ENCODE results near the gene RPL14.

RPL14 gene

DNA sequence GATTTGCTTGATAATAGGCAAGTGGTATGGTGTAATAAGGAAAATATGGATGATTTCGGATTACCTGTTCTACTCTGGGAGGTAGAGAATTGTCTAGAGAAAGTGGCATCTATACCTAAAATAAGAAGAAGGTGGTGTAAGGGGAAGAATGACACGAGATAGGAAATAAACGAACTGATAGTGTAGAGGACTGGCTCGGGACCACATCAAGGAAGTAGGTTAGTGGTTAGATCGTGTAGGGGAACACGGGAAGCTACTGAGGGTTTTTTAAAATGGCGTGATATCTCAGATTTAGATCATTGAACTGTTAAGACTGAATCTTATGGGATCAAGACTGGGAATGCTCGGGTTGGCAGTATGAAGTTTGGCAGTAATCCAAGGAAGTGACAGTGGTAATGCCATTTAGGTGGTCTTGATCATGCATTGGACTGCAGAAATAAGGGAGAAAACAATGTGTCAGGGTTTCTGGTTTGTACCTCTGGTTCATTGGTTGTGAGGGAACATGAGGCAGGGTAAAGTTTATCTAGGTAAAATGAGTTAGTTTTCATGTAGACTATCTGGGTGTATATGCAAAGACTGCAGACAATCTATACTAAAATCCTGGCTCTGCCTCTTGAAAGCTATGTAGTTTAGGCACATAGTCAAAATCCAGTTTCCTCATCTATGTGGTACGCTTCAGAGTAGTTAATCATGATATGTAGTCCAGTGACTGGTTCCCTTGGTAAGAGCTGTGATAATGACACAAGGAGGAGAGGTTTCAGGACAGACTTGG is 7.4 kb downstream of the RPL14 start:
- DNase-seq = no peak

DNA sequence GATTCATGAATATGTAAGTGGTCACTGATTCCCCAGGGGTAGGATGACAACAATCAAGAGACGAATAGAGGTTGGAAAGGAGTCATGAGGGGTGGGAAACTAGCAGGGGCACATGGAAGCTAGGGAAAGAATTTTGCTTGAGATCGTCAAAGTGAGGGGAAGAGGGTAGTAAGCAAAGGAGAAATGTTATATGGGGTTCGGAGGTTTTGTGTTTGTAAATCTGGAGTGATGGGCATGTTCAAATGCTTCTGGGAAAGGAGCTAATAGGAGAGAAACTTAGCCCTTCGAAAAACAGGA is 7.9 kb downstream of the RPL14 start:
- DNase-seq = no peak

DNA sequence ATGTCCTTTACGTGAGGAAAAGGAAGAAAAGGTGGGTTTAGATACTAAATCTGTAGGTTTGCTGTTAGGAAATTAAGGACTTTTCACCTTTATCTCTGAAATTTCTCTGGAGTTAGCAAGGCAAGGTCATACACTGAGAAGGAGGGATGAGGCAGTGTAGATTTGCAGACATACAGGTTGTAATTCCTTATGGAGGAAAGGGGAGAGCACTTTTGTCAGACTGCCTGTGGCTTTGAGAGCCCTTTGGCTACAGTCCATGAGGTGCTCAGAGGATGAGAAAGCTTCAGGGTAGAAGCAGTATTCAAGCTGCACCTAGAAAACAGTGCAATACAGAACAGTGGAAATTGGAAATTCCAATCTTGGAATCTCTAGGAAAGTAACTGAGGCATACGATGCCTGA is 8.3 kb downstream of the RPL14 start:
- DNase-seq = no peak

DNA sequence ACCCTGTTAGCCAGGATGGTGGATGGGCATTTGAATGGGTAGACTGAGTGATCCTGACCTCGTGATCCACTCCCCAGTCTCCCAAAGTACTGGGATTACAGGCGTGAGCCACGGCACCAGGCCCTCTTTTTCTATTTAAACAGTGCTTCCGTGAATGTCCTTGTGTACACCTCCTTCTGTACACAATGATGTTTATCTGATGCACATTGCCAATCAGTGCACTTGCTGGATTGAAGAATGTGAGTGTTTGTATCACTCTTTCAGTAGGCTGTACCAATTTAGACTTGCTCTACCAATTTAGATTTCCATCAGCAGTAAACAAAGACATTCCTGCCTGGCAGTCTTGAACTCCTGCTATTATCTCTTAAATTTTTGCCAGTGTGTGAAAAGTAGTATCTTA is 10.9 kb downstream of the RPL14 start:
- DNase-seq = no peak

DNA sequence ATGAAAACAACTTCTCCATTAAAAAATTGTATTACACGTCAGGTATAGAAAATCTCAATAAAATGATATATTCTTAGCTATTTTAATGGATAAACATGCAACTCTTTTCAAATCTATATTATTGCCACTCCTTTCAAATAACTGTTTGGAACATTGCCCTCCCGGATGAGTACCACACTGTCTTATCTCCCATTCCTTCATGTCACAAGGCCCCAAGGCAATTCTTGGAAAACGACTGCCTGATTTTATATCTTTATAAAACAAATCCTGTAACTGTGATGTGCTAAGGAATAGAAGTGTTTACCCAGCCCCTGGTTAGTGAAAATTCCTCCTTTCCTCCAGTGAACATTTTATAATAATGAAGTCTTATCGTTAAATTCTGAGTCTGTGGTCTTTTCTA is 13.6 kb downstream of the RPL14 start:
- DNase-seq = no peak

DNA sequence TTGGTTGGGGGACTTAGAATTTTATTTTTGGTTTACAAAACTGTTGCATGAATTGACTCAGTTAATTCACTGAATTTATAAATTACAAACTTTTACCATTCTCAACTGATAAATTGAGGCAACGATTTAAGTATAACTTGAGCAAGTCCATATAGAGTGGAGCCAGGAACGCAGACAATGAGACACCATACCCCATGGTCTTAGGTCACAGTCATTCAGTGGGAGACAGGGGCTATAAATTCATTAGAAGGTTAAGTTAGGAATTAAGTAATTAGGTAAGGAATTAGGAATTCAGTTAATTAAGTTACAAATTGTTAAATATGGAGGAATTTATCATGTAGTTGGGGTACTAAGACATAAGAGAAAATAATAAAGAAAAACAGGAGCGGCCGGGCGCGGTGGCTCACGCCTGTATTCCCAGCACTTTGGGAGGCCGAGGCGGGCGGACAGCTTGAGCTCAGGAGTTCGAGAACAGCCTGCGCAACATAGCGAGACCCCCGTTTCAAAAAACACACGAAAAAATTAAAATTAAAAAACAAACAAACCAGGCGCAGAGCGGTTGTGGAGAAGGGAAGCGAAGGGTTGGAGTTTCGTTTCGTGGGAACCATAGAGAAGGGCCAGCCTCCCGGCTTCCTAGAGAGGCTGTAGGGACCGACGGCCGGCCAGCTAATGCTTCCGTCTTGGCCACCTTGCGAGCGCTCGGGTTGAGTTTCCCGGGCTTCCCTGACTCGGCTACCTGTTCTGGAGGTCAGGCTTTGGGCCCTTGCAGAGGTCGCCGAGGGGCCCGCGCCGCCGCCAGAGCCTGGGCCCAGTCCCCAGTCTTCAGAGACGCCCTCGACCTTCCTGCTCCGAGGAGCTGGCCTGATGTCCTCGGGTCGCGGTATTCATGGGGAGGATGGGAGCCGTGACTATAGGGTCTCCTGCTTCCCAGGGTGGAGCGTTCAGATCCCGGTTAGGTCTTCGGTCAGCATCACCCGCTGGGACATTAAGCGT is 19.6 kb downstream of the RPL14 start, which contains the start of gene ZNF619:
Gene ZNF619 (plus strand): TSS at position 645 of the 993 bp plus-strand sequence. CDS start 858 bp downstream, outside the sequence.
- DNase-seq = peak; percentile 59

DNA sequence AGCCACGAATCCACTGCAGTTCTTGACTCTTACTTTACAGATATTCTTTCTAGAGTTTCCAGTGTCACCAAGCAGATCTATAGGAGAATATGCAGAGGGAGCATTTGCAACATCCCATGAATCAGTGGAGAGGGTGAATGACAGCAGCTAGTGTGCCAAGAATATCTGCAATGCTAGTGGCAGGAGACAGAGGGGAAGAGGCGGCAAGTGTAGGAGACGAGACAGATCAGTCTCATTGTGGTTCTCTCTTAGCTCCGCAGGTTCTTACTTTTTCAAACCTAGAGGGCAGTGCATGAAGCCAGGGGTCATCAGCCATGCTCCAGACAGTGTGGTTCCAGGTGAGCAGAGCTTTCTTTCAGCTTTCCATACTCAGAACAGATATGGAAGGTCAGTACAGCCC is 20.5 kb downstream of the RPL14 start:
- DNase-seq = no peak

DNA sequence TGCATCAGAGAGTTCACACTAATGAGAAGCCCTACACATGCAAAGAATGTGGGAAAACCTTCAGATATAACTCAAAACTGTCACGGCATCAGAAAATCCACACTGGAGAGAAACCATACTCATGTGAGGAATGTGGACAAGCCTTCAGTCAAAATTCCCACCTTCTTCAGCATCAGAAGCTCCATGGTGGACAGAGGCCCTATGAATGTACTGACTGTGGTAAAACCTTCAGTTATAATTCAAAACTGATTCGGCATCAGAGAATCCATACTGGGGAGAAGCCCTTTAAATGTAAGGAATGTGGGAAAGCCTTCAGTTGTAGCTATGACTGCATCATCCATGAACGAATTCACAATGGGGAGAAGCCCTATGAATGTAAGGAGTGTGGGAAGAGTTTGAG is 30.0 kb downstream of the RPL14 start:
- DNase-seq = no peak

DNA sequence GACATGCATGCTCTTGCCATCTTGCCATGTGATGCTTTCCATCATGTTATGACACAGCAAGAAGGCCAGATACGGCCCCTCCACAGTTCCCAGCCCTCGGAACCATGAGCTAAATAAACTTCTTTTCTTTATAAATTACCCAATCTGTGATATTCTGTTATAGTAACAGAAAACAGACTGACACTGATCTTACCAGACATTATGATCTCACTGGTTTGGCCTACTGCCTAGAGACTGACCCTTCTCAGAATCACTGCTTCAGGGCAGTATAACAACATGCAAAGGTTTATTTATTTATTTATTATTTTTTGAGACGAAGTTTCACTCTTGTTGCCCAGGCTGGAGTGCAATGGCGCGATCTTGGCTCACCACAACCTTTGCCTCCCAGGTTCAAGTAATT is 33.8 kb downstream of the RPL14 start:
- no peak for DNase-seq

DNA sequence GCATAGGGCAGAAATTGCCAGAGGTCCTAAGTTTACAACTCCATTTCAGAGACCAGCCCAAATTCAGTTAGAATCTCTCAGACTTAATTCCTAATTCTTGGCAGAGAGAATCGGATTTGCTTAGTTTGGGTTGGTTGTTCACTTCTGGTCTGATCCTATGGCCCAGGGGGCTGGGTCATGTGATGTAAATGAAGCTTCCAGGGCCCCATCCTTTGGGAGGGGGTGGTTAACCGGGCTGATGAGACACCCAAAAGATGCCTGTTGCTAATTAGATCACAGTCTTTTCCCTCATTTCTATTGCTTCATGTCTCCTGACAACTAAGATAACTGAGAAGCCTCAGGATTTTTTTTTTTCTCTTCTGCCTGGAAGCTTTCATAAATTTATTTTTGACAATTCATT is 37.6 kb downstream of the RPL14 start:
- no peak for DNase-seq

DNA sequence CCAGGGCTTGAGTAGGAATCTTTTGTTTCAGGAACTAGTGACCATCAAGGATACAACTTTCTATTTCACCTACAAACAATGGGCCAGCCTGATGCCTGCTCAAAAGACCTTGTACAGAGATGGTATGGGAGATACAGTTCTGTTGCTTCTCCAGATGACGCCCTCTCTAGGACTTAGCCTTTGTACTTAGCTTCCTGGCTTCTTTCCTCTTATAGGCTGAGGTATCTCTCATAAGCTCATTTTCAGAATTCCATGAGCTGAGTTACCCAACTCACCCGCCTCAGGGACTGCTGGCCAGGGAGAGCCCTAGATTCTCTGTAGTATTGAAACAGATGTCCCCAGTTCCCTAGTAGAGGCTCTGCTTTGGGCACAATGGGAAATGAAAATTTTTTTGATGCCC is 40.1 kb downstream of the RPL14 start:
- DNase-seq = no peak

DNA sequence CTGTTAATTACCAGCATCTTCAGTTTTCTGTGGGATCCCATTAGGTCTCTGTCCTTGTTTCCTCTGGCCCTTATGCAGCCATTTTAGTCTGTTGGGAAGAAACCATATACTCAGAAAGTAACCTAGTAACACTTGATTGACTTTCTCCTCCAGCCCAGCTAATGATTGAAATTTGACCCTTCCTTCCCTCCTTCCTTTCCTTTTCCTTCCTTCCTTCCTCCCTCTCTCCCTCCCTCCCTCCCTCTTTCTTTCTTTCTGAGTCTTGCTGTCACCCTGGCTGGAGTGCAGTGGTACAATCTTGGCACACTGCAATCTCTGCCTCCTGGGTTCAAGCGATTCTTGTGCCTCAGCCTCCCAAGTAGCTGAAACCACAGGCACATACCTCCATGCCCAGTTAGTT is 42.8 kb downstream of the RPL14 start:
- no peak for DNase-seq

DNA sequence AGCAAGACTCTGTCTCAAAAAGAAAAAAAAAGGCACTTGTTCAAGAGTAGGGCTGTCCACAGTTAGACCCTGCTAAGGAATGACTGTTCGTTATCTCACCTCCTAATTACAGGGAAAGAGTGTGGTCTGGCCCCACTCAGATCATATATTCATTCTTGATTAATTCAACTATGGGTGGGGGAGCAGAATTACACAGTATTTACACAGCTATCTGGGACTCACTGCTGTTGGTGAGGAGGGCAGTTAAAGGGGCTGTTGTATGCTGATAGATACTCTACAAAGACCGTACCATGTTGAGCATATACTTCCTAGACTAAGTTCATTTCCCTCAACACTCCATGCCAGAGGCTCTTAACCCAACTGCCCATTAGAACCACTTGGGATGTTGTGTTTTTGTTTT is 44.9 kb downstream of the RPL14 start:
- no peak for DNase-seq

DNA sequence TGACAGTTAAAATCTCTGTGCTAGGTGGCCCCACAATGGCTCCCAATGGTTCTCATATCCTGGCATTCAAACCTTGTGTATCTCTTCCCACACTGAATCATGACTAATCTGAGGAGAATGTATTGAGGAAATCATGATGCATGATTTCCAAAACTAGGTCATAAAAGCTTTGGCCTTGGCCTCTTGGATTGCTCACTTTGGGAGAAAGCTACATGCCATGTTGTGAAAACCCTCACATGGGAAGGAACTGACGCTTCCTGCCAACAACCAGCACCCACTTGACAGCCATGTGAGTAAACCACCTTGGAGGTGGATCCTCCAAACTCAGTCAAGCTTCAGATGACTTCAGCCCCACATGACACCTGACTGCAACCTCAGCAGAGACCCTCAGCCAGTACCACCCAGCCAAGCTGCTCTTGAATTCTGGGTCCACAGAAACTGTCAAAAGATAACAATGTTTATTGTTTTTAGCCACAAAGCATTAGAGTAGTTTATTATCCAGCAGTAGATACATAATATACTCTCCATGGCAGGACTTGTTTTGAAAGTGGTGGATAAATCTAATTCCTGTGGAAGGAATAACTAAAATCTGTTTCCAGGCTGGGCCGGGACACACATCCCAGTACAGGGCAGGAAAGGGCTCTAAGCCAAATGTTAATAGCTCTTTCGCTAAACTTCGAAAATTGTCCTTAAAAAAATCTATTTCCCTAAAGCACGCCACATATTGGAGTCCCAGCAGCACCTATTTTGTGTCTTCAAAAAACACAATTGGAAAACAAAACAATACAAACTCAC is 47.7 kb downstream of the RPL14 start:
- no peak for DNase-seq

DNA sequence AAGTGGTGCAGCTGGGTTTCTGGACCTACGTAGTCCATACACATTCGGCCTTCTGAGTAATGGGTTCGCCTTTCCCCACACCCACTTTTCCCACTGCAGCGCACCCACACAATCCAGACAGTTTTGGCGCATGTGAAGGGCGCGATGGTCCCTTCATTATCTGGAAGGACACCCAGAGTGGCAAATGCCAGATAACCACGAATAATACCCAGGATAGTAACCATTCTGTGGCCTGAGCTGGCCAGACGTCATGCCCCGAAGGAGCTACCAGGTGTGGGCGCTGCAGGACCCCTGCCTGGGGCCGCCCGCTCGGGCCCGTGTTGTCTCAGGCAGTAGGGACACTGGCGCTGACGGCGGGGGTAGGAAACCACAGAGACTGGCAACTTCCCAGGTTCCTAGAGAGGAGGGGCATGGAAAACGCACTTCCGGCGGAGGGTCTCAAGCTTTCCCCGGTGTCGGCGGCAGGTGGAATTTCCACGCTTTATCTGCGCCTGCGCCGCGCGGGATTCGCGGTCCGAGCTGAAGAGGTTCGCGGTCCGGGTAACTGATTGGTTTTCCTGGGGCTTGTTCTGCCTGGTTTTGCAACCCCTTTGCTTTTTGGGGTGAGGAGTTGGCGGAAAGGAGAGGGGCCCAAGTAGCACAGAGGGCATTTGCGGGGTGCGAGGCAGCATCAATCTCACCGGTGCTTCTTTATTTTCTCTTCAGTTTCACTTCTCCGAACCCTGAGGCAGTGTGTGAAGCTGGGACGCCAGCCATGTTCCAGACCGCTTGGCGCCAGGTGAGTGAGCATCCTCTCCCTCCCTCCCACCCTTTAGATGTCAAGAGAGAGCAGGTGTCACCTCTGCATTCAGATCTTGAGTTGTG is 48.7 kb downstream of the RPL14 start, which contains the start of gene ZNF620:
Gene ZNF620 (plus strand): TSS at position 441 of the 864 bp plus-strand sequence. CDS start 314 bp downstream, at position 755.
- DNase-seq = no peak

DNA sequence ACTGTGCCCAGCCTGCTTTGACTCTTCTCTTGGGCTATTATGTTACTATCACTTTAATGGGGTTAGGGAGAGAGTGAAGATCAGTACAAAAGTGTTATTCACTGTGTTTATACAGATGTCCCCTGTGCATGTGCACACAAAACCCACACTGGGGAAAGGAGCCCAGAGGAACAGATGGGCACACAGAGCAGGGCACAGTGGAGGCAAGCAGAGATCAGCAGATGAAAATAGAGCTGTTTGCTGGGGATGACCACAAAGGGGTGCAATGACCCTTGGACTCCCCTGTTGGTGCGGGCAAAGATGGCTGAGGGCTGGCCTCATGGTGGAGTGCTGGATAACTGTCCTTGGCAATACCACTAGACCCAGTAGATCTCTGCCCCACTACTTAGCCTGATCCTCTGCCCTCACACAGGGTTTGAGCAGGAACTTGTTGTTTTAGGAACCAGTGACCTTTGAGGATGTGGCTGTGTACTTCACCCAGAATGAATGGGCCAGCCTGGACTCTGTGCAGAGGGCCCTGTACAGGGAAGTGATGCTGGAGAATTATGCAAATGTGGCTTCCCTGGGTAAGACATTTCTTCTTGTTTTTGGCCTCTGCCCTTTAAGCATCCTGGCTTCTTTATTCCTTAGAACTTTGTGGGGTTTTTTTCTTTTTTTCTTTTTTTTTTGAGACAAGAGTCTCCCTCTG is 54.0 kb downstream of the RPL14 start:
- no peak for DNase-seq

DNA sequence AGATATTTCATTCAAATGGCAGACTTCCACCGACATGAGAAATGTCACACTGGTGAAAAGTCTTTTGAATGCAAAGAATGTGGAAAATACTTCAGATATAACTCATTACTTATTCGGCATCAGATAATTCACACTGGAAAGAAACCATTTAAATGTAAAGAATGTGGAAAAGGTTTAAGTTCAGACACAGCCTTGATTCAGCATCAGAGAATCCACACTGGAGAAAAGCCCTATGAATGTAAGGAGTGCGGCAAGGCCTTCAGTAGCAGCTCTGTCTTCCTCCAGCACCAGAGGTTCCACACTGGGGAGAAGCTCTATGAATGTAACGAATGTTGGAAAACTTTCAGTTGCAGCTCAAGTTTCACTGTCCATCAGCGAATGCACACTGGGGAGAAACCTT is 59.1 kb downstream of the RPL14 start:
- no peak for DNase-seq

DNA sequence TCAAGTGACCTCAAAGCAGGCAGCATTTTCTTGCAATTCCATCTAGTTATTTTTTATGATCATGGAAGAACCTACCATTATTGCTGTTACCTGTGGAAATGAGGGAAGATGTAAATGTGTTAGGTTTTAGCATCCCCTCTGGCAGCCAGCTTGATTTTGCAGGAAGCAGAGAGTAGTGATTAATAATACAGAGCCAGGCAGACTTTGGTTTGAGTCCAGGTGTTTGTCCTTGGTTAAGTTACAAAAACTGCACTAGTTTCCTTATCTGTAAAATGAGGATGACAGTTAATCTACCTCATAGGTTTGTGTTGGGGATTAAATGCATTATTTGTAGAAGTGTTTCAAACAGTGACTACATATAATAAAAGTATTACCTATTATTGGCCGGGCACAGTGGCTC is 60.9 kb downstream of the RPL14 start:
- DNase-seq = no peak
